ENCODE data around the gene FOLH1. TPM values are rescaled to one million over a fixed set of nuclear protein-coding genes. Genes with fewer than 3 reads are reported as not detected.
"Not testable (repeated sequence)": the region's sequence is repeated elsewhere in the genome, so short reads cannot be mapped to it uniquely, and the experiment has no call there.

FOLH1 gene
- polyA plus RNA-seq, 1 donor (not counting 4 experiments of a cell fraction or from before 2014, with no cell fraction given): 1.0 TPM

GRCh38 chr11:49202287-49202976, 6.0 kb downstream of the FOLH1 start:
- no peak overlapping the region for H3K9ac ChIP-seq (ENCODE audit: control insufficient read depth, extremely low read depth, insufficient read depth, low read length)
- H3K4me2 ChIP-seq (ENCODE audit: control insufficient read depth, extremely low read depth, insufficient read depth, low read depth, low read length): no peak overlapping the region
- H3K27ac ChIP-seq (ENCODE audit: control insufficient read depth, insufficient read depth, low read length): no peak overlapping the region
- no peak overlapping the region for H2AFZ ChIP-seq (ENCODE audit: control insufficient read depth, low read length)
- H3K9me3 ChIP-seq (ENCODE audit: control insufficient read depth, low read depth, low read length): no peaks in the 10 kb centered on the region
- H3K4me3 ChIP-seq (ENCODE audit: control insufficient read depth in 2 of 3, extremely low read depth in 1 of 3, insufficient read depth in 2 of 3, low read depth in 1 of 3, low read length in 3 of 3): no peak overlapping the region
- no peak for FAIRE-seq
- H3K27me3 ChIP-seq (ENCODE audit: control insufficient read depth, extremely low read depth, insufficient read depth, low read length): no peaks in the 10 kb centered on the region
- no peaks in the 10 kb centered on the region for H3K9me1 ChIP-seq (ENCODE audit: control insufficient read depth, extremely low read depth, insufficient read depth, low read length)
- H3K79me2 ChIP-seq (ENCODE audit: control insufficient read depth, insufficient read depth, low read length): no peaks in the 10 kb centered on the region
- DNase-seq (ENCODE audit: low read depth, low spot score): no peak
- H3K4me1 ChIP-seq (ENCODE audit: control insufficient read depth, extremely low read depth, insufficient read depth, low read length): no peaks in the 10 kb centered on the region
- dilution Hi-C loops (cut with MboI; ENCODE audit: extremely low pct_ligation_motif_present, low sequenced_read_pairs): no loop called here
- TF ChIP-seq EZH2 (IDR thresholded peaks at IDR 0.05; ENCODE audit: low read length) (no peak), CTCF (optimal IDR thresholded peaks at IDR 0.05 in 1 of 3, IDR thresholded peaks at IDR 0.05 in 1 of 3, conservative IDR thresholded peaks at IDR 0.05 in 1 of 3; ENCODE audit: extremely low read depth in 1 of 3, insufficient read depth in 2 of 3, low read length in 3 of 3) (no peak)
- no peaks in the 10 kb centered on the region for H3K36me3 ChIP-seq (ENCODE audit: control insufficient read depth in 2 of 2, extremely low read depth in 1 of 2, insufficient read depth in 2 of 2, low read length in 2 of 2)
- H4K20me1 ChIP-seq (ENCODE audit: control insufficient read depth, extremely low read depth, insufficient read depth, low read length): no peaks in the 10 kb centered on the region

DNA sequence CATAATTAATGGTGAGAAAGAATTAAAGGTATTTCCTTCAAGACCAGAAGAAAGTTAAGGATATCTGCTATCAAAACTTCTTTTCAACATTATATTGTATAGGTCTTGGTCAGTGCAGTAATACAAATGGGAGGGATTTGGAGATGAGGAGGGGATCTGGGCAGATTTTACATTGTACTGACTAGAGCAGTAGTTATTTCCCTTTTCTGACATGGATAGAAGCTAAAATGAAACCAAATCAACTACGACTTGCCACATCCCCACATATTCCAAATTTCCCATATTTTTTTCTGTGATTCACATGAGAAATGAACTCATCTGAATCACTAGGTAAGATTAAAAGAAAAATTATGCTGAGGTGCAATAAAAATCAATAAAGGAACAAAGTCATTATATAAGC, 11.6 kb downstream of the FOLH1 start:
- H4K20me1 ChIP-seq (ENCODE audit: control insufficient read depth, extremely low read depth, insufficient read depth, low read length); H3K79me2 ChIP-seq (ENCODE audit: control insufficient read depth, insufficient read depth, low read length); DNase-seq (ENCODE audit: low read depth, low spot score); H3K27me3 ChIP-seq (ENCODE audit: control insufficient read depth, extremely low read depth, insufficient read depth, low read length); H3K27ac ChIP-seq (ENCODE audit: control insufficient read depth, insufficient read depth, low read length); H3K36me3 ChIP-seq (ENCODE audit: control insufficient read depth in 2 of 2, extremely low read depth in 1 of 2, insufficient read depth in 2 of 2, low read length in 2 of 2); H3K9ac ChIP-seq (ENCODE audit: control insufficient read depth, extremely low read depth, insufficient read depth, low read length); H3K4me3 ChIP-seq (ENCODE audit: control insufficient read depth in 2 of 3, extremely low read depth in 1 of 3, insufficient read depth in 2 of 3, low read depth in 1 of 3, low read length in 3 of 3); H3K9me1 ChIP-seq (ENCODE audit: control insufficient read depth, extremely low read depth, insufficient read depth, low read length); H3K4me1 ChIP-seq (ENCODE audit: control insufficient read depth, extremely low read depth, insufficient read depth, low read length); H3K4me2 ChIP-seq (ENCODE audit: control insufficient read depth, extremely low read depth, insufficient read depth, low read depth, low read length); H3K9me3 ChIP-seq (ENCODE audit: control insufficient read depth, low read depth, low read length); dilution Hi-C loops (cut with MboI; ENCODE audit: extremely low pct_ligation_motif_present, low sequenced_read_pairs); H2AFZ ChIP-seq (ENCODE audit: control insufficient read depth, low read length); FAIRE-seq: not testable (repeated sequence)

DNA sequence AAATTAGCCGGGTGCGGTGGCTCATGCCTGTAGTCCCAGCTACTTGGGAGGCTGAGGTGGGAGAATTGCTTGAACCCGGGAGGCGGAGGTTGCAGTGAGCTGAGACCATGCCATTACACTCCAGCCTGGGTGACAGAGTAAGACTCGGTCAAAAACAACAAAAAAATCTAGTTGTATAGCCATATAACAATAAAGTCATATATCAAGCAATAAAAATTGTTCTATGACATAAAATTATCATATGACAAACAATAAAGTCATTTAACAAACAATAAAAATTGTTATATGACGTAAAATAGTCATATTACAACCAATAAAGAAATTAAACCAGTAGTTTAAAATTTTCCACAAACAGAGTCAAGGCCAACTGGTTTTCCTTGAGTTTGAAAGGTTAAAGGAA, 12.4 kb downstream of the FOLH1 start:
- H3K27me3 ChIP-seq (ENCODE audit: control insufficient read depth, extremely low read depth, insufficient read depth, low read length); H2AFZ ChIP-seq (ENCODE audit: control insufficient read depth, low read length); H4K20me1 ChIP-seq (ENCODE audit: control insufficient read depth, extremely low read depth, insufficient read depth, low read length); H3K27ac ChIP-seq (ENCODE audit: control insufficient read depth, insufficient read depth, low read length); H3K4me3 ChIP-seq (ENCODE audit: control insufficient read depth in 2 of 3, extremely low read depth in 1 of 3, insufficient read depth in 2 of 3, low read depth in 1 of 3, low read length in 3 of 3); H3K9me3 ChIP-seq (ENCODE audit: control insufficient read depth, low read depth, low read length); H3K9ac ChIP-seq (ENCODE audit: control insufficient read depth, extremely low read depth, insufficient read depth, low read length); FAIRE-seq; DNase-seq (ENCODE audit: low read depth, low spot score); H3K79me2 ChIP-seq (ENCODE audit: control insufficient read depth, insufficient read depth, low read length); H3K4me2 ChIP-seq (ENCODE audit: control insufficient read depth, extremely low read depth, insufficient read depth, low read depth, low read length); H3K4me1 ChIP-seq (ENCODE audit: control insufficient read depth, extremely low read depth, insufficient read depth, low read length); dilution Hi-C loops (cut with MboI; ENCODE audit: extremely low pct_ligation_motif_present, low sequenced_read_pairs); H3K36me3 ChIP-seq (ENCODE audit: control insufficient read depth in 2 of 2, extremely low read depth in 1 of 2, insufficient read depth in 2 of 2, low read length in 2 of 2); H3K9me1 ChIP-seq (ENCODE audit: control insufficient read depth, extremely low read depth, insufficient read depth, low read length): not testable (repeated sequence)

DNA sequence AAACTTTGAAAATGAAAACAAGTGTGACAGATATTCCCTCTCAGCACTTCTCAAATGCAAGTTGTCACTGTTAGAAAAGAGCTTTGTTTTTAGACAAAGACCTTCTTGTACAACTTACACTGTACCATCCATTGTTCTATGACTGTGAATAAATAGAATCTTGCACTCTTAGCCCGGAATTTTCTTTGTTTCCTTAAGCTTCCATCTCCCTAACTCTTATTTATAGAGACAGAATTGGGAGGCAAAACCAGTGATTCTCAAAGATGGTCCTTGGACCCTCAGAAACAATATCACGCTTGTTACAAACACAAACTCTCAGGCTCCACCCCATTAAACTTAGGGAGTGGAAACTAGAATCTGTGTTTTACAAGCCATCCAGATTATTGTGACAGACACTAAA, 18.1 kb downstream of the FOLH1 start:
- dilution Hi-C loops (cut with MboI; ENCODE audit: extremely low pct_ligation_motif_present, low sequenced_read_pairs); H2AFZ ChIP-seq (ENCODE audit: control insufficient read depth, low read length); H3K79me2 ChIP-seq (ENCODE audit: control insufficient read depth, insufficient read depth, low read length); H3K27me3 ChIP-seq (ENCODE audit: control insufficient read depth, extremely low read depth, insufficient read depth, low read length); H4K20me1 ChIP-seq (ENCODE audit: control insufficient read depth, extremely low read depth, insufficient read depth, low read length); H3K4me2 ChIP-seq (ENCODE audit: control insufficient read depth, extremely low read depth, insufficient read depth, low read depth, low read length); DNase-seq (ENCODE audit: low read depth, low spot score); H3K9me3 ChIP-seq (ENCODE audit: control insufficient read depth, low read depth, low read length); H3K4me1 ChIP-seq (ENCODE audit: control insufficient read depth, extremely low read depth, insufficient read depth, low read length); H3K4me3 ChIP-seq (ENCODE audit: control insufficient read depth in 2 of 3, extremely low read depth in 1 of 3, insufficient read depth in 2 of 3, low read depth in 1 of 3, low read length in 3 of 3); H3K9me1 ChIP-seq (ENCODE audit: control insufficient read depth, extremely low read depth, insufficient read depth, low read length); H3K36me3 ChIP-seq (ENCODE audit: control insufficient read depth in 2 of 2, extremely low read depth in 1 of 2, insufficient read depth in 2 of 2, low read length in 2 of 2); H3K9ac ChIP-seq (ENCODE audit: control insufficient read depth, extremely low read depth, insufficient read depth, low read length); H3K27ac ChIP-seq (ENCODE audit: control insufficient read depth, insufficient read depth, low read length); FAIRE-seq: not testable (repeated sequence)
